HG03575 (cell line): ENCODE data around the gene DENND11.

Experiments used
- ATAC-seq: cut with Tn5 transposase; IDR thresholded peaks from one replicate; pipeline ENCODE4 v1.9.1; 2021; ENCODE audit not compliant: unreplicated experiment, insufficient number of reproducible peaks, low FRiP score; ENCODE audit errors: extremely low read depth

The DENND11 gene

DNA sequence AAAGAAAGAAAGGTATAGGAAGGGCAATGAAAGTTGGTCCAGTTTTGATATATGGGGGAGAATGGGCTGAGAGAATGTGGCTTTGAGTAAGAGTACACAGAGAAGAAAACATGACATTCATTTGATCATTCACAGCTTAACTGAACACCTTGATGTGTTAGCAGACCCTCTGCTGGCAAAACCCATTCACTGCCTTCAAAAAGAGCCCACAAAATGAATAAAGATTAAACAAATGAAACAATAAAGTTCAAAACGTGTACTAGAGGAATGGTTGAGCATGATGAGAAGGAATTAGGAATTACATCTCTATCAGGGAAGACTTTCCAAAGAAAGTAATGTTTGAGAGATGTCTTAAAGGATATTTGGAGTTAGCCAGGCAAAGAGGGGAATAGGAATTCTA, 8.3 kb upstream of the DENND11 start:
- ATAC-seq: no peak

DNA sequence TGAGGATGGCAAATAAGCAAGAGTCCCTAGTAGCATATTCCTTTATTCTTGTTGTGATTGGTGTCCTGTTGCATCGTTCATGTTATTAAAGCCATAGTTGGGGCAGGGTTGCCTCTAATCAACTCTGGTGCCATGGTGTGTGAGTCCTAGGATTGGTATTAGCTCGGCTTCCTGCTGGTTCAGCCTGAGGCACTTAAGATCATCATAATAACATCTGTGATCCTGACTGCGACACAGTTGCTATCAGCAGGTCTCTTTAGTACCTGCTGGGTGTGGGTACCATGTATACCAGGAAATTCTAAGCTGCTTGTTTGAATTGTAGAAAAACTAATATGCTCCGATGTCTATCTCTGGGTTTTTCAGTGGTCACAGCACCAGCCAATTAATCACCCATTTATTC, 7.8 kb upstream of the DENND11 start:
- ATAC-seq: no peak

DNA sequence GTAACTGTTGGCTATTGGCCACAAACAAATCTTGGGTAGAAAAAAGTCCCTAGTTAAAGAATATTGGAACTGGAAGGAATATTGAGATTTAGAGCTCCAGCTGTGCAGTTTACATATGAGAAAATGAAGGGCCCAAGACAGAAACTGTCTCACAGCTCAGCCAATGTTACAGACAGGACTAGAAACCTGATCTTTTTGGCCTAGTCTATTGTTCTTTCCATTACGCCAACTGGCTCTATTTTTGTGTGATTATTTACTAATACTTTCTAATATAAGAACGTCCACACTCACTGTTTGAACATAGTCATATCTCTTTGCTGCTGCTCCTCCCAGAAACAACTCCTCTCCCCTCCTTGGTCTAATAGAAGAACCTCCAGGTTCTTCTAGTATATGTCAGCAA, 7.4 kb upstream of the DENND11 start:
- ATAC-seq: no peak

DNA sequence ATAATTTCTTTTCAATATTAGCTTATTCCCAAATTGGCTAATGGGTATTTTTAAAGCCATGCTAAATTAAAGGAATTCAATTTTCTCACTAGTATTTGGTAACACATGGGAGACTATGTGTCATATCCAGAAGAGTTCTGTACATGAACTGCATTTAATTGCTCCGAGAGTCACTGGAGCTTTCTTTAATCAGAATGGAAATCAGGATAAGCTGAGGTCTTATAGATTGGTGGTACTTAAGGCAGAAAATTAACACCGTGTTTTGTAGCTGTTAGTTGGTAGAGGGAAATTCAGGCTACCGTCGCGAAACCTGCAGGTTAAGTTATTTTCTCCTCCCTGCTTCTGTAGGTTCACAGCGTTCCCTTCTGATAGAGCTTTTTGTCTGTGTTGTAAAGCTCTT, 6.4 kb upstream of the DENND11 start, which contains the start of gene WEE2:
Gene WEE2 (plus strand): TSS at position 3 of the 400 bp plus-strand sequence. CDS start 406 bp downstream, outside the sequence.
- no peak for ATAC-seq

DNA sequence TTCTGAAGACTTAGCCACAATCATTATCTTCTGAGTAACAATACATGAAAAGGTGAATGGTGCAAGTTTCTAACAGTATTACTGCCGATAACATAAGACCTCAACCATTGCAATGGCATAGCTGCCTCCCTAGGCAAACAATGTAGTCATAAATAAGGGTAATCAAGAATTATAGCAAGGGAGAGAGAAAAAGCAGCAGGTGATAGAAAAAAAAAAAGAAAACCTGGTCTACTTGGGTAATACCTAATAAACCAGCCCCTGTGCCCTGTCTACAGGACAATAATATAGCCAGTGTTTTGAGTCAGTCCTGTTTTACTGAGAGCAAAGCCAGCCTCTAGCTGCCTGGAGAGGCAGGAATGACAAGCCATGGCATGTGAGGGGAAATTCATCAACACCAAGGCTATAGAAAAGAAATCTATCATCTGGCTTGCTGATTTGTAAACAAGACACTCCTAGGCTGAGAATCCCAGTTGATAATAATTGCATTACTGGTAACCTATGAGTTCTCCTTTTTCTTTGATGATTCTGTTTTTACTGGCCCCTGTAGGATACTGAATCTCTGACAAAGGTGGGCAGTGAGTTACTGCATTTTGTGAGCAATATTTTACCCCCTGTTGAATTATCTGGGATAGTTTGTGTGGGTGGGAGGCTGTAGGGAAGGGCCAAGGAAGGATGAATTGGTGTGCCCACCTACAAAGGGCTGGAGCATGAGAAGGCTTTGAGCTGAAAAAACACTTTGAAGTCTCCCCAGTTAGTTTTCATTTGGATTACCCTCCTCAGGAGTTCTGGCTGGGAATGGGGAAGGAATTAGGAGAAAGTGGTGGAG, 4.5 kb upstream of the DENND11 start:
- no peak for ATAC-seq

DNA sequence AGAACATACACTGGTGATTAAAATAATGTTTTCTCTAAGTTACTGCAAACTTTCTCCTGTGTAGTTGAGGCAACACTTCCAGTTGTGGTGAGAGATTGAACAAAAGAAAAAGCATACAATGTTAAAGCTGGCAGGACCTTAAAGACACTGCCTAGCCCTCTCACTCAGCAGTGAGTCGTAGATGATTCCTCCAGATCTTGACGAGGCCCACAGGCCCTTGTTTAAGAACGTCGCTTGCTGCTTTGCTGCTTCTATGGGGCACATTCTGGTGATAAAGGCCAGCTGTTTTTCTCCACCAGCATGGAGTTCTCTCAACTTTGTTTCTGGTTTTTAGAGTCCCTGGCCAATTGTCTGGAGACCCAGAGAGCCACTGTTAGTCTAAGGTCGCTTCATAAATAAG, 2.8 kb upstream of the DENND11 start:
- no peak for ATAC-seq

DNA sequence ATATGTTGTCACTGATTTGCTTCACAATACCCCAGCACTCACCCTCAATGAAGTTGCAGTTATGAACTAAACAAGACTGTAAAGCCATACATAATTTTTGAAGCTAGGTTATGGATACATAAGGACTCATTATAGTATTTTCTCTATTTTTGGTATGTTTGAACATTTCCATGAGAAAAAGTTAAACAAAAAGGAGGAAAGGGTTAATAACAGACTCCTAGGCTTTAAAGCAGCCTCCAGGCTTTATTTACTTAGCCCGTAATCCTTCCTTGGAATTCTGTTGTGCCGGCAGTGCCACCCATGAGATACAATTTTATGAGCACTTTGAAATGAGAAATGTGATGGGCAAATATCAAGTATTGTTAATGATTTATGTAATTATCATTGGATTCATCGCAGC, 2.1 kb upstream of the DENND11 start:
- ATAC-seq: no peak

DNA sequence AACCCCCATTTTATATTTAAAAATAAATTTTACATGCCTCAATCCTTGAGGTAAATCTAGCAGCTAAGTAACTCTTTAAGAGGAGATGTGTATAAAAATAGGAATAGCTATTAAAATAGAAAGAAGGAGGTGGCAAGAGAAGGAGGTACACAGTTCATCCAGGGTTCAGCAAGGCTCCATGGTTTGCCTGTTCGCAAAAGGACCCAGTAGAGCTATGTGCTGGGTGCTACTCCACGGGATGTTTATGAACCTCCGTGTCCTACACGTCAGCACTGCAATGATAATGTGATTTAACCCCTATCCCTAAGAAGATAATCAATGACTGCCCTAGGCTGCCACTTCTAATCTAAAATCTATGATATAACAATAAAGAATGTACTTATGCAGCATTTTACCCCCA, 926 bp upstream of the DENND11 start:
- no peak for ATAC-seq

DNA sequence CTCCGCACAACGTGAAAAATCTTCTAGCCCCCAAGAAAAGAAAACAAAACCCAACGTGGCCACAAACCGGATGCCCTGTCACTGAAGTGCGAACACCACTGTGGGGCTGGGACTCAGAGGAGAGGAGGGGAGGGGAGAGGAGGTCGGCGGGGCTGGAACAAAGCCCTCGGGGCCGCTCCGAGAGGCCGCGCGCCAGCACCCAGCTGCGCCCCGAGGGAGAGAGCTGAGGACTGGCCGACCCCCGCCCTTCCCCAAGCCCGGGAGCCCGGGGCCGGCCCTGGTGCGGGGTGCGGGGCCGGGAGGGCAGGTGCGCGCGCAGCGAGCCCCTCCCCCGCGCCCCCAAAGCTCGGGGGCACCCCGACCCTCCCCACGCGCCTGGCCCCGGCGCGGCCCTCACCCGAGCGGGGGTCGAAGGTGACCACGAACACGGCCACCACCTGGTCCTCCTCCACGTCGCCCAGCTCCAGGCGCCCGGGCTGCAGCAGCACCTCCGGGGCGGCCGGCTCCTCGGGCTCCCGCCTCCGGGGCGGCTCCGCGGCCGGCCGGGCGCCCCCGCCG, 398 bp downstream of the DENND11 start:
- no peak for ATAC-seq

DNA sequence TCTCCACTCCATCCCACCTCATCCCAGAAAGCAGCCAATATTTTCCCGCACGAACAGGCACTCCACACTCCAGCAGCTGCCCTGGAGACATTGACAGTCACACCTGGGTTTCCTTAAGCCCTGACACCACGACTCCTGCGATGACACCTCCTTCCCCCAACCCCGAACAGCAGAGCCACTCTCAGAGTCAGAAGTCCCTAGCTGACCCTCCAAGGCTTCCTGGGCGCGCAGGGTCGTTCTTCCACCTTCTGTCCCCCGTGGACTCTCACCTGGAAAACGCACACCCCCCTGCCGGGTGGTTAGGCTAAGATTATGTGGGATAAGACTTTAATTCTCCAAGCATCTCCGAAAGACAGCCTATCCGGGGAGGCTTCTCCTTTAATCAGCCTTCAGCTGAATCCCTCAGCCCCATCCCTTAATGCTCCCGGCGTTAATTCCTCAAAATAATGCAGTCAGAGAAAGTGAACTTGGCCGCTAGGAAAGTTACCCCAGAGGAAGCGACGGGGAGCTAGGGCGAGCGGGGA, 1.1 kb downstream of the DENND11 start:
- ATAC-seq: no peak

DNA sequence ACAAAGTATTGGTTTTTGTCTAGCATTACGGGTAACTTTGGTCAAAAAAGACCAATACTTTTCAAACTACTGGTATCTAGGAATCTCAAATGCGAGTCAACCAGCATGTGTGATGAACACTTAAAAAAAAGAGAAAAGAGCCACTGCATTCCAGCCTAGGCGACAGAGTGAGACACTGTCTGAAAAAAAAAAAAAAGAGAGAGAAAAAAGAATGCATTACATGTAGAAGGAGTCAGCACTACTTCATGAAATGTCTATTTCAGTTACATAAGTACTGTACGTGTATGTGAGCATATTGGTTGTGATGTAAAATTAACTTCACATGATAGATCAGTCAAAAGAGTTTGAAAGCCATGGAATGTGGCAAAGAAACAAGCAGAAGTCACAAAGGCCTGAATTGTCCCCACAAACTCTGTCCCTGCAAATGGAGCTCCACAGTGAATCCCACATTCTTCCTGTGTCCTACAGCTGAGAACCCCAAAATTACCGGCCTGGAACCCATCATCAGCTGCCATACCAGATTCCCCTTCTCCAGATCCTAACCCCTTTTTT, 1.6 kb downstream of the DENND11 start:
- no peak for ATAC-seq

DNA sequence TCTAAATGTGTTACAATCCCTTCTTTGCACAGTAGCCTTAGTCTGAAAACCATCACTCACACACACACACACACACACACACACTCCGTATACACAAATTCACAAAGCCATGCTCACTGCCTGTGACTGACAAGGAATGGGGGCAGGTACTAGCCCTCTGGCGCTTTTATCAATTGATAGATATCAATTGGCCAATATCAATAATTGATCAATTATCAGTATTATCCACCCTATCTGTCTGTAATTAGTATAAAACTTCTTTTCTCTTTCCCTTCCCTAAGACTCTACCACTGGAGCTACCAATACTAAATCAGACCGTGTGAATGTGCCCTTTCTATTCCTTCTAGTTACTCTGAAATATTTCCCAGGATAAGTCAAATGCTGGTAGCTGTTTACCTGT, 2.1 kb downstream of the DENND11 start:
- no peak for ATAC-seq

DNA sequence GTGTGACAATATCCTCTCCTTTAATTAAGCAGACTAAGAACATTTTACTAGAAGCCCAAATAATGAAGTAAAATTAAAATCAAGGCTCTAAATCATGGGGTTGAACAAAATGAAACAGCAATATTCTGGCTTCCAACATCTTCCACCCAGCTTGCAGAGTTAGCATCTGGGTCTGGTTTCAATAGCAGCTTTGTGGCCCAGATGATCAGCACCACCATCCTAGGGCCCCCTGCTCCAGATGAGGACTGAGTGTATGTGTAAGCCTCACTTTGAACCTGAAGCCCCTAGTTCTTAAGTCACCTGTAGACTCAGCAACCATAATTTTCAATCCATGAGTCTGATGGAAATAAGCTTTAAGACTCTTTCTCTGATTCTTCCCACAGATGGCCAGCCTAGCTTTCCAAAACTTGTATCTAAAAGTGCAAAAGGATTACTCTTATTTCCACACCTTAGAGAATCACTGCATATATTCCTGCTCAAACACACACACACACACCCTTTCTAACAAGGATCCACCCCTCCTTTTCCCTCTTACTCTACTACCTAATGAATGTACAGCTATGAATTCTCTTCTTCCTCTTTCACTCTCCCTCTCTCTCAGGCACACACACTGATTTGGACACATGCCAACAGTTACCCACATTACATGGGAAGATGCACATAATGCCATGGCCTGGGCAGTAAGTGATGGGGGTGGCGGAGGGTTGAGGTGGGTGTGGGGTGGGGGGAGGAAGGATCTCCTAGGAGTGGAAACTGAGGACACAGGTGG, 3.5 kb downstream of the DENND11 start:
- ATAC-seq: no peak

DNA sequence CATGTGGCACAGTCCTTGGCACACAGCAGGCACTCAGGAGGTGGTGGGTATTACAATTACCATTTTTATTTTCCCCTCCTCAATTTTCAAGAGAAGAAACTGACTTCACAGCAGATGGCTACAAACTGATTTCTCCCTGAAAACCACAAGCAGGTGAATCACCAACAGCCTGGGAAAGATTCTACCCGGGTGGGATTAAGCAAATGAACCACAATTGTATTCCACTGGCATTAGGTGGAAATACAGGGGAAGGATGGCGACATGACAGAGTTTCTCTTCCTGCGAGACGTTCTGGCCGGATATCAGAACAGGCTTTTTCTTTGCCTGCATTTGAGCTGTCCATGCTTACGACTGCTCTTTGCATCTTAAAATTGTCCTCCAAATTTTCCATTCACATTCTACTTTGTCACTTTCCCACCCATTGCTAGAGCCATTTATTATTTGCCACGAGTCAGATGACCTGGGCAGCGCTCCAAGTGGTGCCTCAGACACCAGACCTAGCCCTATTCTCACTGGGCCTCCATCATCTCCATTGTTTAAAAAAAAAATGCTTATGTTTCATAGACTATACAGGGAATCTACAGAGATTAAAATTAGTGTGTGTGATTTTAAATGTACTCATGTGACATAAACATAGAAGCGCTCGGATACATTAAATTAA, 4.6 kb downstream of the DENND11 start:
- ATAC-seq: no peak

DNA sequence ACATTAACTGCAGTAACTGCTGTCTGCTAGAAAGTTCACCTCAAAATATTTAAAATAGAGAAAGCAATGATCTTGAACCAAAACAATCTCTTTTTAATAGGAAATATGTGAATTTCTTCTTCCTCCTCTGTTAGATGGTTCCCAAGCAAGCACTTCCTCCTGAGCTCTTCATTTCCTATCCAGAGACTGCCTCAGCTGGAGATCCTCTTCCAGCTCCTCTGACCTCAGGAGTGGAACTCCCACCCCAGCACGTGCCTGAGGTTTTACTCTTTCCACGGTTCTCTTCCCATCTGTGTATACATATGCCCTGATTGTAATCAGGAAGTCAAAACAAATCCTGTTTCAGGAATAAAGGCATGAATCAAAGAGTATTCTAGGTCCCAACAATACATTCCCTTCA, 5.6 kb downstream of the DENND11 start:
- no peak for ATAC-seq

DNA sequence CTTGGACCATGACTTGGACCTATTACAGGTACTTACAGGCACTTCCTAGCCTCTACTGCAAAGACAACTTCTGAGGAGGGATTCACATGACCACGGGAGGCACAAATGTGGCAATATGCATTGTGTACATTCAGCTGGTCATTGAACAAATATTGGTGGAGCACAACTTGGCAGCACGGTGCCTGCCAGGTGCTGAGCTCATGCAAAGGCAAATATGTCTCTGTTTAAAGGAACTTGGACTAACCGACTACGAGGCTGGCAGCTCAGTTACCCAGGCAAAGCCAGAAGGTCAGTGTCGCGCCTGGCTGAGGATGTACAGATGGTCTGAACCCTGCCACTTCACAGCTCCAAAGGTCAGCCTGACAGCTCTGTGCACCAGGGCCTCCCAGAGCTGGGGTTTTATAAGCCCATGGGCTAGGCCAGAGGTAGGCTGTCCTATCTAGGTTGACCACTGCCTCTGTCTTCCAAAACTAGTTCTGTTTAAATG, 6.1 kb downstream of the DENND11 start:
- no peak for ATAC-seq

DNA sequence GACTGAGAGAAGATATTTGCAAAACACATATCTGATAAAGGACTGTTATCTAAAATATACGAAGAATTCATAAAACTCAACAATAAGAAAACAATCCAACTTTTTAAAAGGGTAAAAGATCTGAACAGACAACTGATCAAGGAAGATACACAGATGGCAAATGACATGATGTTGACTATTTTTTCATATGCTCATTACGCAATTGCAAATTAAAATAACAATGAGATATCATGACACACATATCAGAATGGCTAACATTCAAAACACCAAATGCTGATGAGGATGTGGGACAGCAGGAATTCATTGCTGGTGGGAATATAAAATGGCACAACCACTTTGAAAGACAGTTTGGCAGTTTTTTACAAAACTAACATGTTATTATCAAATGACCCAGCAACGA, 8.9 kb downstream of the DENND11 start:
- no peak for ATAC-seq

DNA sequence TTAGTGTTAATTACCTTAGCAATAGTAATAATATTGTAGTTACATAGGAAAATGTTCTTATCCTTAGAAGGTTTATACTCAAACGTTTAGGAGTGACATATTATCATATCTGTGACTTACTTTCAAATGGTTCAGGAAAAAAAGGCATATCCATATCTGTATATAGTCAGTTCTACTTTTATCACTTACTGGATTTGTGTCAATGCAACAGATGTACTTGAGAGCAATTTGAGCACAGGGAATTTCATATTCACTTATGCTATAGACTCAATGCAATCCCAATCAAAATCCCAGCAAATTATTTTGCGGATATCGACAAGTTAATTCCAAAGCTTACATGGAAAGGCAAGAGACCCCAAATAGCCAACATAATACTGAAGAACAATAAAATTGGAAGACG, 10.0 kb downstream of the DENND11 start:
- ATAC-seq: no peak

DNA sequence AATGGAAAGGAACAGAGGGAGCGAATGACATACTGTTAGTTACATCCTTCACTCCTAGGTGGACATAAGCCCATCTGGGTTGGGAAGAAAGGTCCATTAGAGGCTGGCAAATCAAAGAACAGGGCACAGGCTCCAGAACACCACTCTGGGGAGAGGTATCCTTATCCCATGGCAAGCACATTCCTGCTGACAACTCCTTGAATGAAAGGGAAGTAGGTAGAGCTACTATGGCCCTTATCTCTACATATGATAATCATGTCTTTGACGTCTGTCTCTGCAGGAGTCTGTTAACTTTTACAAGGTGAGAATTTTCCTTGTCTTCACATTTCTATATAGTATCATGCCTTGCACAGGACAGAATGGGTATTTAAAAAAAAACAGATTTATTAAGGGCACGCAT, 10.4 kb downstream of the DENND11 start:
- ATAC-seq: no peak
